Measurements from ENCODE around the gene FMNL2.

FMNL2 gene

GRCh38 chr2:152534460-152535135 is 199.6 kb downstream of the FMNL2 start:
- DNase-seq: no peak

DNA sequence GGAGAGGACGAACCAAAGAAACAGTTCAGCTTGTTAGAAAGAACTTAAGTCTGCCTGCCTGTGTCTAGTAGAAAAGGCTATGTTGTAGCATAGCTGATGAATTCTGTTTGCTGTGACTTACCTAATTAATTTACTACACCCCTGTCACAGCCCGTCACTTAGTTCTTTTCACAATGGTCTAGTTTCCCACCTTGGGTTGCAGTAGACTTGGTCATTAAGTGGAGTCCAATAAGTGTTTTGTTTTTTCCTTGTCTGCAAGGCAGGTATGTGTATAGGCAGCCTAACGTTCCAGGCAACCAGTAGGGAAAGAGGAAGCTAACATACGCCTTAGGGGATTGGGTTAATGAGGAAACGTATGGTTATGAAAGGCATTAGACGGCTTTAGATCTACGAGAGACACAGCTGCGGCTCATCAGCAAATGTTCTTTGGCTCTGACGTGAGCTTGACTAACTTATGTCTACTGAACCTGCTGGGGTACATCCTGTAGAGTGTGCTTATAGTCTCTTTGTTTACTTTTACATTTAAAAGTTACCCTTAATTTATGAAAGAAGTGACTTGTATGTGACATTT is 202.2 kb downstream of the FMNL2 start:
- DNase-seq: no peak

DNA sequence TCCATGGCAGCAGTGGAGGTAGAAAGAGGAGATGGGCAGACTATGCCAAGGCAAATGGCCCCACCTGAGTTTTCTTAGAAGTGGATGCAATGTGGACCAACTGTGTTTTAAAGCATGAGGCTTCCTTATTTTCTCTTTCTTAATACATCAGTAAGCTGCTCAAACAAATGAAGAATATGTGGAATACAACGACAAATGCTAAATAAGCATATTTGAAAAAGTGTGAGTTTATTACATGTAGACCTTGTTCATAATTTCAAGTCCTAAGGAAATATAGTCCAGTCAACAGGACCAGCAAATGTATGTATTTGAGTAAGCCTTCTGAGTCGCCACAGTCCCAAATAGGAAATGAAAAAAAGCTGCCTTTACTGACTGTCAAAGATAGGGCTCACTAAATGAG is 204.4 kb downstream of the FMNL2 start:
- no peak for DNase-seq

DNA sequence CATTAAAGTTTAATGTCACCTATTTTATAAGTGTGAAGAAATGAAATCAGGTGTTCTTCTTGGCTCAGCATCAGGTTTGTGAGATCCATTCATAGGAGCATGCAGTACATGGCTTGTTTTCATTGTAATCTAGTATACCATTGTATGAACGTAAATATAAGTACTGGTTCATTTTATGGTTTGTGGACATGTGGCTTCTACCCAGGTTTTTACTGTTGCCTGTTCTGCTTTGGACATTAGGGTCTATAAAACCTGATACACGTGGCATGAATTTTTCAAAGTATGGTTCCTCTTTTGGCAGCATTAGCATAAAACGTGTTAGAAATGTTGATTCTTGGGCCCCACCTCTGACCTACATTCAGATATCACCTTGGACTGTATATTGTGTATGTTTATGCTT is 206.7 kb downstream of the FMNL2 start:
- DNase-seq: no peak

GRCh38 chr2:152542337-152542994 is 207.5 kb downstream of the FMNL2 start:
- DNase-seq: no peak

GRCh38 chr2:152542995-152543481 is 208.1 kb downstream of the FMNL2 start:
- DNase-seq: no peak

- no peak for DNase-seq
Observed at GRCh38 chr2:152543717-152544116, 208.7 kb downstream of the FMNL2 start.

- DNase-seq: no peak
Observed at GRCh38 chr2:152544638-152545037, 209.7 kb downstream of the FMNL2 start.

- no peak for DNase-seq
Observed at GRCh38 chr2:152546230-152546837, 211.4 kb downstream of the FMNL2 start.

DNA sequence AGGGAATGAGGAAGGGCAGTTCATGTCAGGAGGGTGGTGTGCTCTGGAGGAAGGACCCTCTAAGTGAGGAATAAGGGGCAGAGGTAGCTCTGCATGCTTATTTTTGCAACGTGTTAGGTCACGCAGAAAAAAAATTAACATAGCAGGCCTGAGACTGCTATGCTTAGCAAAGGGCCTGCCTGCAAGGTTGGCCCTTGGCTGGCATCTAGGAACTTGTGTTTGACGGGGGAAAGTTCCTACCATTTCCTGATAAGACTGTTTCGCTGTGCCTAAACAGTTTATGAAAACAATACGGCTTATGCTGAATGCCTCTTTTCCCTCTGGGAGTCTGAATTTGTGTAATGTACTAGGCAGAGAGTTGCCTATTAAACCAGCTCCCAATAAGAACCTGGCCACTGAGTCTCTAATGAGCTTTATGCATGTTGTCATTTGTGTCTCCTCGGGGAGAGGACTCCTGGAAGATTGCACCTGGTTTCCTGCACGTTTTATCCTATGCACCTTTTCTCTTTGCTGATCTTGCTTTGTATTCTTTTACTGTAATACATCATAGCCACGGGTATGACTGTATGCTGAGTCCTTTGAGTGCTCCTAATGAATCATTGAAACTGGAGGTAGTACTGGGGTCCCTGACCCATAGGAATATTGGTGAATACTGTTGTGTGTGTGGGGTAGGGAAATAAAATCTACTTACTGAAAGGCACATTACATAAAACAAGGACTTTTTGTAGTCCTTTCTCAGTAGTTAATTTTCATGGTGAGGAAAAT is 213.3 kb downstream of the FMNL2 start:
- no peak for DNase-seq

GRCh38 chr2:152548996-152549395 is 214.0 kb downstream of the FMNL2 start:
- DNase-seq: no peak

GRCh38 chr2:152549423-152549822 is 214.4 kb downstream of the FMNL2 start:
- DNase-seq: no peak

GRCh38 chr2:152550386-152550785 is 215.4 kb downstream of the FMNL2 start:
- no peak for DNase-seq

DNA sequence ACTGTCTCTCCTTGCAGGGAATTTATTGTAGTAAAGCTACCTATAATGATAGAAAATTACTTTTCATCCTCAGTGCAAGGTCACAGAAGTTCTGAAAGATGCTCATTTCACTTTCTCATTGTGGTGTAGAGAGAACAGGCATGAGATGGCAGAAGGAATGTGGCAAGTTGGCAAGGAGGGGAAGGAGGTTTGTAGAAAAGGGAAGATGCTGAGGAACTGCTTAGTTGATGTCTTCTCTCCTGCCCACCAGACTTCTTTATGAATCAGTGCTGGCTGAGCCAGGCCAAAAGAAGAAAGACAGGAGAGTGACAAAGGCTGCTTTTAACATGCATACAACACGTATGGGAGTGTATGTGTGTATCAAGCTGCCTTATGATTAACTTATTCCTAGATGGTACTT is 217.9 kb downstream of the FMNL2 start:
- no peak for DNase-seq

GRCh38 chr2:152553518-152553917 is 218.5 kb downstream of the FMNL2 start:
- DNase-seq: no peak

GRCh38 chr2:152555048-152555447 is 220.1 kb downstream of the FMNL2 start:
- DNase-seq: no peak

DNA sequence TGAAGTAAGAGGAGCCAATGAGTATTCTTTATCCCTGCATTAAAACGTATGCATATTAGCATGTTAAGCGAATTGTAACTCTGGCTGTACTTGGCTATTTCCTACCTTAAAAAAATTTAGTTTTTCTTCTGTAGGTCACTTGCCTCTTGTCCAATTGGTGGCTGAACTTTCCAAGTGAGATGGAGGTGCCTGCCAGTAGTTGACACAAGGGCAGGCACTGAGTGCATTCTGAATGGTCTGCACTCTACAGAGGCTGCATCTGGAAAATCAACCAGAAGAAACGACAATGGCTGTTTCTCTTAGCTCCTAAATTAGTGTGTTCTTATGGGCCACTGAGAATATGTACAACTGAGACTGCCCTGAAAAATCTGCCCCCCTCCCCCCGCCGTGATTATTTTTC is 221.5 kb downstream of the FMNL2 start:
- no peak for DNase-seq

- DNase-seq: no peak
Observed at GRCh38 chr2:152557273-152557888, 222.4 kb downstream of the FMNL2 start.

DNA sequence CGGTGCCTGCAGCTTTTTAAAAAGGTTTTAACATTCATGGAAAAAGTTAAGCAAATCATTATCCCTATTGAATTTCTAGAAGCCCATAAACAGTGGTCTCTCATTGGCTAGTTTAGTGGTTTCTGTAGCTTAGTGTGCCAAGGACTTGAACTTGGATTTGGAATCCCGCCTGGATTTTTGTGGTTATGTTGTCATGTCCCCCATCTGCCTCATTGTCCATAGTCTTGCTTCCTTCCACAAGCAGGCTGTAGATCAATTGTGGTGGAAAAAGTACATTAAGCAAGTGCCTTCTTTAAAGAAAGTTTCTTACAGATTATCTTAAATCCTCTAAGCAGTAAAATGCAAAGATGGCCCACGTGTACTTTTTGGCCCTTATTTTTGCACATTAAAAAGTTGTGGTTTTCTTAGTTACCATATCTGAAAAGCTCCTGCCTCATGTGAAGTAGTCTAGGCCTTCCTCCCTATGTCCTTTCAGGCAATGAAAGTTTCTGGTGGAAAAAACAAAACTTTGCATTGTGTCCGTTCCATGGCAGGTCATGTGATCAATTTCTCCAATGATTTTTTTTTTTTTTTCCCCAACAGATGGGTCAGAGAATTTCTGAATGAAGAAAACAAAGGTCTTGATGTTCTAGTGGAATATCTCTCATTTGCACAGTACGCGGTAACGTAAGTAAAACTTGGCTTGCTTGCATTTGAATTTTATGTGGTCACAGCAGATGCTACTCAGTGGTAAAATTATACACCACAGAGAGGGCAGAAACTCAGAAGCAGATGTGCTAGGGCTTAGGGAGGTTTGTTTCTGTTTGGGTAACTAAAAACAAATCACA is 223.4 kb downstream of the FMNL2 start:
- no peak for DNase-seq

DNA sequence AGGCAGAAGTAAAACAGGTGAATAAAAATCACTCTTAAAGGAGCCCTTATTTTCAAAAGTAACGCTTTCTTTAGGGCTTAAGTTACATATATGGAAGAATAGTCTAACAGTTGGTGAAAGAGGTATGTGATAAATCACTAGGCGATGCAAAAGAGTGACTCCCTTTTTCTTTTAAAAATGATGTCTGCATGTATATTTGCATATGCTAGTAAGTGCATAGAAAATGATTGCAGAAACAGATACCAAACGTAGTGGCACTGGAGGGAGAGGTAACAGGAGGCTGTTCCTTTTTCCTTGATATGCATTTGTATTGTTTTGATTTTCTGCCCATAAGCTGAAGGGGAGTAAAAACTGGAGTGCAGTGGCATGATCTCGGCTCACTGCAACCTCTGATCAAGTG is 224.0 kb downstream of the FMNL2 start:
- no peak for DNase-seq

- DNase-seq: no peak
Observed at GRCh38 chr2:152560166-152560565, 225.2 kb downstream of the FMNL2 start.

All from stimulated activated CD4-positive, alpha-beta T cell treated with anti-CD3 and anti-CD28 coated beads, Interleukin-4, amount 100 ng/mL, for 4 hours (primary cell).